ENCODE data around the gene ABCB11. TPM values are rescaled to one million over a fixed set of nuclear protein-coding genes. Genes with fewer than 3 reads are reported as not detected.
"Not testable (repeated sequence)": the region's sequence is repeated elsewhere in the genome, so short reads cannot be mapped to it uniquely, and the experiment has no call there.

ABCB11 gene
- total and polyA plus RNA-seq, 2 of the 4 experiments (the other 2 are of a cell fraction): not detected

DNA sequence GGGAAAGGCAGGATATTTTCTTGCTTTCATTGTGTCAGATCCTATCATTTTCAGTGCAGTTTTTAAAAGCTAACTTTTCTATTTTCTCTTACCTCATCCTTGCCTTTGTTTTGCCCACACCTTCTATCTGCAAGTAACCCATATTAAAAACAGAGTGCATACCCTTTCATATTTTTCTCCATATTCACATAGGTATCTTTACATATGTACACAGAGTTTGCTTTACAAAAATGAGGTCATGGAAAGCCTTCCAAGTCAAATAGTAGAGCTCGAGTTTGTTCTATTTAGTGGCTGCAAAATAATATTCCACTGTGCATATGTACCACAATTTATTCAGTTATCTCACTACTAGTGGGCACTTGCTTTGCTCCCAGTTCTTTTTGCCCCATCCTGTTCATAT lies 34.3 kb upstream of the ABCB11 start:
- Histone ChIP-seq H3K27me3 (ENCODE audit: control insufficient read depth, insufficient read depth, low read length) (no peaks in the 10 kb centered on the region), H3K9me1 (ENCODE audit: insufficient read depth, low read length) (no peaks in the 10 kb centered on the region), H2BK120ac (ENCODE audit: low read depth, low read length) (no peak overlapping the region), H4K8ac (ENCODE audit: low read depth in 2 of 2, low read length in 2 of 2) (no peak overlapping the region), H2AK5ac (ENCODE audit: low read depth, low read length) (no peak overlapping the region), H4K91ac (ENCODE audit: insufficient read depth, low read depth, low read length) (no peak overlapping the region), H3K79me1 (ENCODE audit: low read depth in 1 of 2, low read length in 2 of 2) (no peaks in the 10 kb centered on the region), H3K9me3 (ENCODE audit: control insufficient read depth, insufficient read depth, low read length) (0 out of 2 replicates have a peak, but pooled peaks cover 2% of the 10 kb centered on the region), H4K20me1 (ENCODE audit: insufficient read depth, low read length) (no peaks in the 10 kb centered on the region), H4K5ac (ENCODE audit: low read depth, low read length) (no peak overlapping the region), H3K27ac (ENCODE audit: insufficient read depth, low read length) (no peak overlapping the region), H3K9ac (ENCODE audit: low read depth, low read length) (no peak overlapping the region), H3K4ac (ENCODE audit: low read depth, low read length) (no peak overlapping the region), H2BK15ac (ENCODE audit: low read depth, low read length) (no peak overlapping the region), H2BK20ac (ENCODE audit: low read depth, low read length) (no peak overlapping the region), H3K18ac (ENCODE audit: low read depth, low read length) (no peak overlapping the region), H3K56ac (ENCODE audit: extremely low read depth, insufficient read depth, low read length) (no peak overlapping the region), H2BK5ac (ENCODE audit: low read depth, low read length, poor library complexity, severe bottlenecking) (no peak overlapping the region), H2AK9ac (replicated peaks; ENCODE audit: low read depth, low read length, poor library complexity) (no peak overlapping the region), H3K36me3 (ENCODE audit: control insufficient read depth, insufficient read depth, low read length) (no peaks in the 10 kb centered on the region), H3K14ac (replicated peaks; ENCODE audit: low read depth, low read length) (no peak overlapping the region), H3K4me3 (ENCODE audit: insufficient read depth, low read depth, low read length) (no peak overlapping the region), H3K4me1 (ENCODE audit: control insufficient read depth, insufficient read depth, low read length) (no peaks in the 10 kb centered on the region), H3K23ac (ENCODE audit: low read depth, low read length) (no peak overlapping the region), H3K4me2 (ENCODE audit: low read depth, low read length) (no peak overlapping the region), H2AFZ (replicated peaks; ENCODE audit: low read length, poor library complexity) (no peak overlapping the region)
- BruUV-seq (replicated peaks): no TSS peak
- in situ Hi-C loops (cut with MboI; ENCODE audit: low sequenced_read_pairs) (no loop called here), intact Hi-C loops (cut with micrococcal nuclease) (no loop called here), dilution Hi-C loops (cut with HindIII; ENCODE audit: low sequenced_read_pairs, unreplicated experiment) (no loop called here)
- no peak for DNase-seq
- TF ChIP-seq MAFK (IDR thresholded peaks at IDR 0.05; ENCODE audit: low read depth, low read length) (no peak), SMC3 (IDR thresholded peaks at IDR 0.05; ENCODE audit: low read depth, low read length) (no peak), BHLHE40 (IDR thresholded peaks at IDR 0.05; ENCODE audit: low read depth, low read length) (no peak), RFX5 (IDR thresholded peaks at IDR 0.05; ENCODE audit: low read depth, low read length) (no peak), CEBPB (IDR thresholded peaks at IDR 0.05; ENCODE audit: low read depth, low read length) (no peak), CHD1 (IDR thresholded peaks at IDR 0.05; ENCODE audit: low read depth, low read length) (no peak)
- TF ChIP-seq, protein P1, sequence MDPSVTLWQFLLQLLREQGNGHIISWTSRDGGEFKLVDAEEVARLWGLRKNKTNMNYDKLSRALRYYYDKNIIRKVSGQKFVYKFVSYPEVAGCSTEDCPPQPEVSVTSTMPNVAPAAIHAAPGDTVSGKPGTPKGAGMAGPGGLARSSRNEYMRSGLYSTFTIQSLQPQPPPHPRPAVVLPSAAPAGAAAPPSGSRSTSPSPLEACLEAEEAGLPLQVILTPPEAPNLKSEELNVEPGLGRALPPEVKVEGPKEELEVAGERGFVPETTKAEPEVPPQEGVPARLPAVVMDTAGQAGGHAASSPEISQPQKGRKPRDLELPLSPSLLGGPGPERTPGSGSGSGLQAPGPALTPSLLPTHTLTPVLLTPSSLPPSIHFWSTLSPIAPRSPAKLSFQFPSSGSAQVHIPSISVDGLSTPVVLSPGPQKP (IDR thresholded peaks at IDR 0.05; ENCODE audit: borderline replicate concordance, low read depth, low read length): no peak
- CTCF ChIA-PET: no interaction called here
- POLR2A ChIA-PET (ENCODE audit: unreplicated experiment): no interaction called here
- WGBS, 2 experiments (ENCODE audit: extremely low coverage in 2 of 2, insufficient read length in 1 of 2): no CpG with 5 or more reads among the region's 1 CpG
- ATAC-seq (ENCODE audit: low read depth): no peak

DNA sequence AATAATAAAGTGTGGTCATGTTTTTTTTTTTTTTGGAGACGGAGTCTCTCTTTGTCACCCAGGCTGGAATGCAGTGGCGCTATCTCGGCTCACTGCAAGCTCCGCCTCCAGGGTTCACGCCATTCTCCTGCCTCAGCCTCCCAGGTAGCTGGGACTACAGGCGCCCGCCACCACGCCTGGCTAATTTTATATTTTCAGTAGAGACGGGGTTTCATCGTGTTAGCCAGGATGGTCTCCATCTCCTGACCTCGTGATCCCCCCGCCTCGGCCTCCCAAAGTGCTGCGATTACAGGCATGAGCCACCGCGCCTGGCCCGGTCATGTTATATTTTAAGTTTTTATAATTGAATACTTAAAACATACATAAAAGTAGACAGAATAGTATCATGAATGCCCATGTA lies 33.1 kb upstream of the ABCB11 start:
- H2AK5ac ChIP-seq (ENCODE audit: low read depth, low read length); CTCF ChIA-PET; H2BK120ac ChIP-seq (ENCODE audit: low read depth, low read length); H4K20me1 ChIP-seq (ENCODE audit: insufficient read depth, low read length); H3K23ac ChIP-seq (ENCODE audit: low read depth, low read length); H3K4me1 ChIP-seq (ENCODE audit: control insufficient read depth, insufficient read depth, low read length); H4K5ac ChIP-seq (ENCODE audit: low read depth, low read length); H2AFZ ChIP-seq (replicated peaks; ENCODE audit: low read length, poor library complexity); DNase-seq; H3K27ac ChIP-seq (ENCODE audit: insufficient read depth, low read length); H3K4me2 ChIP-seq (ENCODE audit: low read depth, low read length); H2BK5ac ChIP-seq (ENCODE audit: low read depth, low read length, poor library complexity, severe bottlenecking); intact Hi-C loops (cut with micrococcal nuclease); H3K18ac ChIP-seq (ENCODE audit: low read depth, low read length); H2AK9ac ChIP-seq (replicated peaks; ENCODE audit: low read depth, low read length, poor library complexity); H3K4ac ChIP-seq (ENCODE audit: low read depth, low read length); H3K27me3 ChIP-seq (ENCODE audit: control insufficient read depth, insufficient read depth, low read length); in situ Hi-C loops (cut with MboI; ENCODE audit: low sequenced_read_pairs); H2BK15ac ChIP-seq (ENCODE audit: low read depth, low read length); H3K56ac ChIP-seq (ENCODE audit: extremely low read depth, insufficient read depth, low read length); H3K9ac ChIP-seq (ENCODE audit: low read depth, low read length); POLR2A ChIA-PET (ENCODE audit: unreplicated experiment); ATAC-seq (ENCODE audit: low read depth); H4K8ac ChIP-seq (ENCODE audit: low read depth in 2 of 2, low read length in 2 of 2); H3K14ac ChIP-seq (replicated peaks; ENCODE audit: low read depth, low read length); H3K9me3 ChIP-seq (ENCODE audit: control insufficient read depth, insufficient read depth, low read length); dilution Hi-C loops (cut with HindIII; ENCODE audit: low sequenced_read_pairs, unreplicated experiment); BruUV-seq (replicated peaks); H3K9me1 ChIP-seq (ENCODE audit: insufficient read depth, low read length); H3K79me1 ChIP-seq (ENCODE audit: low read depth in 1 of 2, low read length in 2 of 2); H4K91ac ChIP-seq (ENCODE audit: insufficient read depth, low read depth, low read length); H3K36me3 ChIP-seq (ENCODE audit: control insufficient read depth, insufficient read depth, low read length); H3K4me3 ChIP-seq (ENCODE audit: insufficient read depth, low read depth, low read length); H2BK20ac ChIP-seq (ENCODE audit: low read depth, low read length): not testable (repeated sequence)
- no CpG with 5 or more reads among the region's 17 CpGs for WGBS, 2 experiments (ENCODE audit: extremely low coverage in 2 of 2, insufficient read length in 1 of 2)

Measured in IMR-90 (cell line).